HCT116 (cell line): ENCODE measurements around the gene TMEM123. TPM values are rescaled to one million over a fixed set of nuclear protein-coding genes. Genes with fewer than 3 reads are reported as not detected.
"Not testable (repeated sequence)": the region's sequence is repeated elsewhere in the genome, so short reads cannot be mapped to it uniquely, and the experiment has no call there.

Experiments used
- ATAC-seq: fragments of 200-7000 bp; cut with Tn5 transposase; 2 replicates; pipeline ENCODE4 v1.9.1; 2020; ENCODE audit warnings: mild to moderate bottlenecking, moderate library complexity
- BruUV-seq: library from RNA; stranded (reverse); fragments of 400-500 nt; replicated peaks from 2 replicates; lab custom pipeline; 2021; lab: Mats Ljungman, UMichigan
- CTCF ChIA-PET: fragments of 300-600 bp; sonication (Branson Sonifier 250); formaldehyde crosslinking; loops from one replicate; lab custom pipeline; 2021; ENCODE audit warnings: antibody characterized with exemption; lab: Charles Lee
- POLR2A ChIA-PET: fragments of 300-600, 350-600 bp; sonication (Branson Sonifier 250); formaldehyde crosslinking; loops from one replicate; lab custom pipeline; 2021; ENCODE audit warnings: antibody characterized with exemption; lab: Charles Lee
- RAD21 ChIA-PET, 2 experiments: fragments of 300-600 bp; sonication (Branson Sonifier 250); formaldehyde crosslinking; loops; one replicate each; lab custom pipeline; 2023; ENCODE audit warnings: low total read pairs in 2 of 2; ENCODE audit not compliant: uncharacterized antibody in 2 of 2, unreplicated experiment in 2 of 2, low non-redundant PET in 1 of 2; lab: Charles Lee
- DNase-seq: peaks from one replicate; pipeline ENCODE4 v3.0.0-alpha.2; 2010; ENCODE audit warnings: low read depth, low spot score
- H2AFZ ChIP-seq: fragments of 200-600 bp; shearing (Covaris generic), sonication (generic); 2 replicates; pipeline ENCODE4 v1.6.1; 2017; ENCODE audit warnings: low read depth, mixed run types, mixed read lengths, antibody characterized with exemption, low read length; ENCODE audit not compliant: poor library complexity, severe bottlenecking
- H3K27ac ChIP-seq: 2 replicates; pipeline ENCODE4 v1.5.1; 2012; ENCODE audit warnings: low read depth, low read length
- H3K27me3 ChIP-seq: fragments of 200-600 bp; sonication (generic); 2 replicates; pipeline ENCODE4 v1.6.1; 2016; ENCODE audit warnings: mixed run types, low read length, mixed read lengths; ENCODE audit not compliant: insufficient read depth
- H3K36me3 ChIP-seq, 2 experiments: fragments of 200-500 bp in 1 of 2; fragments of 200-600 bp in 1 of 2; sonication (Bioruptor generic) in 1 of 2; sonication (generic) in 1 of 2; 2 replicates each; pipeline versions ENCODE4 v1.5.1 to v1.6.1; 2014 to 2016; ENCODE audit warnings: low read length in 2 of 2, inconsistent platforms in 1 of 2, mixed read lengths in 1 of 2, mixed run types in 1 of 2; ENCODE audit not compliant: insufficient read depth in 2 of 2, control insufficient read depth in 1 of 2
- H3K4me1 ChIP-seq, 2 experiments: fragments of 200-600 bp in 1 of 2; sonication (generic) in 1 of 2; 2 replicates each; pipeline versions ENCODE4 v1.5.1 to v1.6.1; 2012 to 2017; ENCODE audit warnings: low read length in 2 of 2, inconsistent platforms in 1 of 2, mild to moderate bottlenecking in 1 of 2, mixed read lengths in 1 of 2, mixed run types in 1 of 2, moderate library complexity in 1 of 2; ENCODE audit not compliant: insufficient read depth in 2 of 2, control insufficient read depth in 1 of 2
- H3K4me2 ChIP-seq: fragments of 200-600 bp; sonication (generic); 2 replicates; pipeline ENCODE4 v1.6.1; 2017; ENCODE audit warnings: mixed run types, low read length, mixed read lengths
- H3K4me3 ChIP-seq, 2 experiments: fragments of 200-600 bp in 1 of 2; sonication (generic) in 1 of 2; replicated peaks in 1 of 2; 2 replicates each; pipeline ENCODE4 v1.5.1; 2011 to 2016; ENCODE audit warnings: low read length in 2 of 2, control low read depth in 1 of 2, low read depth in 1 of 2, mild to moderate bottlenecking in 1 of 2, mixed read lengths in 1 of 2, mixed run types in 1 of 2
- H3K79me2 ChIP-seq: fragments of 200-600 bp; sonication (generic); 2 replicates; pipeline ENCODE4 v1.6.1; 2017; ENCODE audit warnings: mild to moderate bottlenecking, mixed run types, low read length, moderate library complexity, mixed read lengths; ENCODE audit not compliant: insufficient read depth
- H3K9ac ChIP-seq: fragments of 200-600 bp; sonication (generic); 2 replicates; pipeline ENCODE4 v1.6.1; 2016; ENCODE audit warnings: low read length, mixed read lengths
- H3K9me2 ChIP-seq: fragments of 200-600 bp; sonication (generic), shearing (Covaris generic); 2 replicates; pipeline ENCODE4 v1.6.1; 2017; ENCODE audit warnings: mixed run types, mild to moderate bottlenecking, moderate library complexity; ENCODE audit not compliant: insufficient read depth
- H3K9me3 ChIP-seq, 2 experiments: fragments of 200-500 bp in 1 of 2; fragments of 200-600 bp in 1 of 2; sonication (Bioruptor generic) in 1 of 2; sonication (generic) in 1 of 2; 2 replicates each; pipeline ENCODE4 v1.6.1; 2014 to 2017; ENCODE audit warnings: low read length in 2 of 2, mixed read lengths in 2 of 2, inconsistent platforms in 1 of 2, low read depth in 1 of 2, mild to moderate bottlenecking in 1 of 2, mixed run types in 1 of 2, moderate library complexity in 1 of 2; ENCODE audit not compliant: control insufficient read depth in 1 of 2, insufficient read depth in 1 of 2
- H4K20me1 ChIP-seq: fragments of 200-600 bp; sonication (generic), shearing (Covaris generic); 2 replicates; pipeline ENCODE4 v1.6.1; 2017; ENCODE audit warnings: mixed run types, mild to moderate bottlenecking, moderate library complexity; ENCODE audit not compliant: insufficient read depth
- ATF3 ChIP-seq: IDR thresholded peaks from 2 replicates; pipeline ENCODE4 v1.6.1; 2012
- ELF1 ChIP-seq: IDR thresholded peaks from 2 replicates; pipeline ENCODE4 v1.6.1; 2012; ENCODE audit warnings: low read depth, borderline replicate concordance
- EZH2 ChIP-seq: fragments of 200-600 bp; sonication (generic); IDR thresholded peaks from 2 replicates; pipeline ENCODE4 v1.6.1; 2017; ENCODE audit warnings: antibody characterized with exemption, mixed run types
- EZH2phosphoT487 ChIP-seq: fragments of 200-600 bp; IDR thresholded peaks from 2 replicates; pipeline ENCODE4 v1.6.1; 2018; ENCODE audit warnings: antibody characterized with exemption, borderline replicate concordance
- FOSL1 ChIP-seq: IDR thresholded peaks from 2 replicates; pipeline ENCODE4 v1.6.1; 2012; ENCODE audit warnings: low read depth
- POLR2A ChIP-seq: IDR thresholded peaks from 2 replicates; pipeline ENCODE4 v1.7.0; 2011; ENCODE audit warnings: borderline replicate concordance; ENCODE audit not compliant: insufficient read depth, insufficient read length; ENCODE audit errors: extremely low read depth
- SRF ChIP-seq: IDR thresholded peaks from 2 replicates; pipeline ENCODE4 v1.6.1; 2012; ENCODE audit warnings: low read depth
- YY1 ChIP-seq: IDR thresholded peaks from 2 replicates; pipeline ENCODE4 v1.6.1; 2011; ENCODE audit warnings: low read length, low read depth, moderate library complexity, mild to moderate bottlenecking; ENCODE audit not compliant: insufficient replicate concordance; ENCODE audit errors: extremely low read depth
- ZBTB33 ChIP-seq: IDR thresholded peaks from 2 replicates; pipeline ENCODE4 v1.6.1; 2011; ENCODE audit warnings: mild to moderate bottlenecking, low read length, moderate library complexity; ENCODE audit not compliant: insufficient replicate concordance; ENCODE audit errors: extremely low read depth
- ZNF274 ChIP-seq: fragments of 200-500 bp; sonication (Bioruptor generic); IDR thresholded peaks from 2 replicates; pipeline ENCODE4 v1.6.1; 2014; ENCODE audit warnings: mild to moderate bottlenecking, low read depth, low read length, inconsistent platforms
- intact Hi-C: fragments of 100-400 bp; cut with micrococcal nuclease; formaldehyde crosslinking; loops from 2 replicates; pipeline ENCODE4 v1.10.0; 2022
- total RNA-seq: library from RNA; stranded (reverse); gene quantifications from one replicate; pipeline ENCODE4 v1.2.1, GENCODE V29; 2021; ENCODE audit not compliant: unreplicated experiment

TMEM123 gene
- total RNA-seq, 1 experiment from 2014 or later: 217 TPM

- H3K4me3 ChIP-seq, H3K27ac ChIP-seq, POLR2A ChIA-PET, H2AFZ ChIP-seq, RAD21 ChIA-PET, DNase-seq, intact Hi-C loops, H3K4me2 ChIP-seq, BruUV-seq, H3K9ac ChIP-seq, H3K9me3 ChIP-seq, H3K27me3 ChIP-seq, CTCF ChIA-PET, H3K9me2 ChIP-seq, H4K20me1 ChIP-seq, ATAC-seq: not testable (repeated sequence)
- H3K4me1 ChIP-seq: peaks cover 0 to 20% of the 10 kb centered on the region in 2 experiments; a peak in 3 of 4 replicates
- peaks cover 8 to 32% of the 10 kb centered on the region in 2 experiments; a peak in 2 of 4 replicates for H3K36me3 ChIP-seq
- peaks cover 69% of the 10 kb centered on the region for H3K79me2 ChIP-seq
Measured at GRCh38 chr11:102444142-102444541, 8.4 kb downstream of the TMEM123 start.

GRCh38 chr11:102439063-102439363 lies 13.6 kb downstream of the TMEM123 start:
- H2AFZ ChIP-seq, DNase-seq, CTCF ChIA-PET, POLR2A ChIA-PET, H3K9me2 ChIP-seq, intact Hi-C loops, H3K4me2 ChIP-seq, BruUV-seq, H3K4me1 ChIP-seq, H3K27ac ChIP-seq, H3K9me3 ChIP-seq, H3K27me3 ChIP-seq, H3K9ac ChIP-seq, ATAC-seq, H3K4me3 ChIP-seq, H3K36me3 ChIP-seq, RAD21 ChIA-PET, H4K20me1 ChIP-seq: not testable (repeated sequence)
- peaks cover 70% of the 10 kb centered on the region for H3K79me2 ChIP-seq

GRCh38 chr11:102438311-102439062 lies 14.1 kb downstream of the TMEM123 start:
- TF ChIP-seq EZH2phosphoT487 (no peak), ATF3 (no peak), ZBTB33 (no peak), FOSL1 (no peak), SRF (no peak), POLR2A (no peak), ZNF274 (no peak), YY1 (no peak), ELF1 (no peak), EZH2 (no peak)
- intact Hi-C loops: no loop called here
- no peaks in the 10 kb centered on the region for H3K27me3 ChIP-seq
- no peak overlapping the region for H3K4me2 ChIP-seq
- H3K36me3 ChIP-seq: peaks cover 0 to 7% of the 10 kb centered on the region in 2 experiments; a peak in 2 of 4 replicates
- H2AFZ ChIP-seq: no peak overlapping the region
- peaks cover 70% of the 10 kb centered on the region for H3K79me2 ChIP-seq
- BruUV-seq: no TSS peak
- POLR2A ChIA-PET: no interaction called here
- no peak for DNase-seq
- no peak for ATAC-seq
- no peaks in the 10 kb centered on the region for H3K4me1 ChIP-seq
- no peaks in the 10 kb centered on the region for H4K20me1 ChIP-seq
- no peak overlapping the region for H3K9ac ChIP-seq
- 0 out of 4 replicates have a peak, but pooled peaks cover 3 to 4% of the 10 kb centered on the region in 2 experiments for H3K9me3 ChIP-seq
- CTCF ChIA-PET: no interaction called here
- RAD21 ChIA-PET: no interaction called here
- H3K4me3 ChIP-seq: no peak overlapping the region
- no peak overlapping the region for H3K27ac ChIP-seq
- no peaks in the 10 kb centered on the region for H3K9me2 ChIP-seq
